ENCODE measurements around the gene STK10.
"Not testable (repeated sequence)": the region's sequence is repeated elsewhere in the genome, so short reads cannot be mapped to it uniquely, and the experiment has no call there.

The STK10 gene

GRCh38 chr5:172188033-172188892, at the start of gene STK10:
STK10 (minus strand) TSS chr5:172188224; CDS start chr5:172188042, 182 bp downstream.
- DNase-seq (ENCODE audit: low read depth in 2 of 2), result peak; percentile 72 to 78

- no peak for DNase-seq (ENCODE audit: low read depth in 2 of 2)
Measured at GRCh38 chr5:172235827-172236736, 48.1 kb upstream of the STK10 start.

DNA sequence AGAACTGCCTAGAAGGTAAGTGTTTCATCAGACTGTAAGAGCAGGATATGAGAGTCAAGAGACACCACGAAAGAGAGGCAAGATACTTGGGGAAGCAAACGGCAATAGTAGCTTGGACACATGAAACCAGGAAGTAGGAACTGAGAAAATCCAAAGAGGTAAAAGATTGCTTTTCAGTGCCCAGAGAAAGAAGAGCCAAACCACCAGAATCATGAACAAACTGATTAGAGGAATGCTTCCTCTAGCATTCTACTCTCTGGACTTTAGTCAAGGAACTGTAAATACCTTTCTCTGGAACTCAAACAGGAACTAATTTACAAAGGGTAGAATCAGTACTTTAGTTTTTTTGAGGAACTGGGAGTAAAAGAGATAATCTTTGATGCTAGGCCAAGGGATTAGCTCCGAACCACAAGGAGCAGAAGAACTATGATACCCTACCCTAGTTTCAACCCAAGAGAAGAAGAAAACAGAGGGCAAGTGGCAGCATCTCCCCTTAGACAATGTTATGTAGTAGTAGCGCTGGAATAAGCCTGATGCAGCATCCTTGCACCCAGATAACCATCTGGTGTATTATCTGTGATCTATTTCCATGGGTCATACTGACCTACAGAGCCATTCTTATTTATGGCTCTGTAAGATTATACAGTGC, 47.2 kb upstream of the STK10 start:
- no peak for DNase-seq (ENCODE audit: low read depth in 2 of 2)

DNA sequence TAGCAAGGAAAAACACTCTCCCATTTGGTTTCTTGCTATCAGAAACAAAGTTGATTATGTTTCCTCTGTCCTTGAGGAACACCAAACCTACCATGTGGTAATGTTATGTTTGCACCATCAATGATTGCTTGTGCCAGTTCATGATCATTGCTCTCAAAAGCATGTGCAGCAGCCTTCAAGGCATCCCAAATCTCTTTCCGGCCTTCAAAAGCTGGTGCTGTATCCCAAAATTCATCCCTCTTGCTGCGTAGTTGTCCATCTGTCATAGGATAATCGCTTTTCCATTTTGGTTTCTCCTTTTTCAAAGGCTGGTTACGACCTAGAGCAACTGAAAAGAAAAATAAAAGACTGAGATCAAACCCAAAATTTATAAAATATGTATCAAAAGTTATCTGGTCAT, 46.0 kb upstream of the STK10 start:
- DNase-seq (ENCODE audit: low read depth in 2 of 2), result no peak

- no peak for DNase-seq (ENCODE audit: low read depth in 2 of 2)
Measured at GRCh38 chr5:172229904-172230303, 41.9 kb upstream of the STK10 start.

- no peak for DNase-seq (ENCODE audit: low read depth in 2 of 2)
Measured at GRCh38 chr5:172224996-172225395, 37.0 kb upstream of the STK10 start.

GRCh38 chr5:172223901-172224873, 36.2 kb upstream of the STK10 start:
- no peak for DNase-seq (ENCODE audit: low read depth in 2 of 2)

DNA sequence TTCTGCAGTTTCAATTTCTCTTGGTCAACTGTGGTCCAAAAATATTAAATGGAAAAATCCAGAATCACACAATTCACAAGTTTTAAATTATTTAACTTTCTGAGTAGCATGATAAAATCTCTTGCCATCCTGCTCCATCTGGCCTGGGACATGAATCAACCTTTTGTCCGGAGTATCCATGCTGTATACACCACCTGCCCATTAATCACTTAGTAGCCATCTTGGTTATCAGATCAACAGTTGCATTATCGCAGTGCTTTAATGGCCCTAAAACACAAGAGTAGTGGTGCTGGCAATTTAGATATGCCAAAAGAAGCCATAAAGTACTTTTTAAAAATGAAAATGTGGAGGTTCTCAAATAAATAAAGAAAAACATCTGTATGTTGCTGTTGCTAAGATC, 31.3 kb upstream of the STK10 start:
- no peak for DNase-seq (ENCODE audit: low read depth in 2 of 2)

DNA sequence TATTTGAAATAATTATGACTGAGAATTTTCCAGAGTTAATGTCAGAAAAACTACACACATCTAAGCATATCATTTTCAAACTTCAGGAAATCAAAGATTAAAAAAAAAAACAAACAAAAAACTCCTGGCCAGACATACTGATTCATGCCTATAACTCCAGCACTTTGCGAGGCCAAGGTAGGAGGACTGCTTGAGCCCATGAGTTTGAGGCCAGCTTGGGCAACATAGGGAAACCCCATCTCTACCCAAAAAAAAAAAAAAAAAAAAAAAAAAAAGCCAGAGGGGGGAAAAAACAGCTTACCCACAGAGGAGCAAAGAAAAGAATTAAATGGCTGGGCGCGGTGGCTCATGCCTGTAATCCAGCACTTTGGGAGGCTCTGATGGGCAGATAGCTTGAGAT, 28.3 kb upstream of the STK10 start:
- no peak for DNase-seq (ENCODE audit: low read depth in 2 of 2)

GRCh38 chr5:172213126-172213525, 25.1 kb upstream of the STK10 start:
- DNase-seq (ENCODE audit: low read depth in 2 of 2), result no peak

DNA sequence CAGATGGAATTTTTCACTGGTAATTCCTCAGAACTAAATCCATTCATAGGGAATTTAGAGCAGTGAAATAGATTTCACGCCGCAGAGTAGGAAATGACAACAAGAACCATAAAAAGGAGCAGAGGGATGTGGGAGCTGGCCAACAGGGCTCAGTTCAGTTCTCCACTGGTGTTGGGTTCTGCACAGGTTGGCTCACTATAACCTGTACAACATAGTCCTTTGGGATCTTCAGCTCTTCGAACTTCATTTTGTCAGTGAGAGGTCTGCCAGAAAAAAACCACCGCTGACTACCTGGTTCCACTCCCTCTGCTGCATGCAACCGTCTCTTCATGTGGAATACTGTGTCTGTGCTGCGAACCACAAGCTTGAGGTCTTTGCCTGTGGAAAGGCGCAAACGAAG, 23.7 kb upstream of the STK10 start:
- DNase-seq (ENCODE audit: low read depth in 2 of 2), result no peak

GRCh38 chr5:172209714-172210113, 21.7 kb upstream of the STK10 start:
- no peak for DNase-seq (ENCODE audit: low read depth in 2 of 2)

DNA sequence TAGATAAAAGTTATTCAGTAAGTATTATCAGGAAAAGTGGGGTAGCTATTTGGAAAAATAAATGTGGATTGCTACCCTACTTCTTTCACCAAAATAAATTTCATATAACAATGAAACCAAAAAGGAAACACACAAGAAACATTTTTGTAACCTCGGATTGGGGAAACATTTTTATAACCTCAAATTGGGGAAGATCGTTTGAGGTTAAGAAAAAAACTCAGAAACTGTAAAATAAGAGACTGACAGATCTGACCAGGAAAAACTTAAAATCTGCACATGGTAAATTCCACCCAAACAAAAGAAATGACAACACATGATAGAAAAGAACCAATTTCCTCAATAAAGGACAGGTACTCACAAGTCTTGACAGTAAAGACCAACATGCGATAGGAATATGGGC, 19.5 kb upstream of the STK10 start:
- DNase-seq (ENCODE audit: low read depth in 2 of 2), result no peak

DNA sequence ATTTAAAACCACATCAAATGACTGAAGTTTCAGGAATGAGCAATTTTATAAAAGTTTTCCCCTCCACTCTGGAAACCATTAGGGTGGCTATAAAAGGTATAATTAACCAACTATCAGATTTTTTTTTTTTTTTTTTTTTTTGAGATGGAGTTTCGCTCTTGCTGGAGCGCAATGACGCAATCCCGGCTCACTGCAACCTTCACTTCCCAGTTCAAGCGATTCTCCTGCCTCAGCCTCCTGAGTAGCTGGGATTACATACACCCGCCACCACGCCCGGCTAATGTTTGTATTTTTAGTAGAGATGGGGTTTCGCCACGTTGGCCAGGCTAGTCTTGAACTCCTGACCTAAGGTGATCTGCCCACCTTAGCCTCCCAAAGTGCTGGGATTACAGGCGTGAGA, 18.0 kb upstream of the STK10 start:
- DNase-seq (ENCODE audit: low read depth in 2 of 2), result not testable (repeated sequence)

DNA sequence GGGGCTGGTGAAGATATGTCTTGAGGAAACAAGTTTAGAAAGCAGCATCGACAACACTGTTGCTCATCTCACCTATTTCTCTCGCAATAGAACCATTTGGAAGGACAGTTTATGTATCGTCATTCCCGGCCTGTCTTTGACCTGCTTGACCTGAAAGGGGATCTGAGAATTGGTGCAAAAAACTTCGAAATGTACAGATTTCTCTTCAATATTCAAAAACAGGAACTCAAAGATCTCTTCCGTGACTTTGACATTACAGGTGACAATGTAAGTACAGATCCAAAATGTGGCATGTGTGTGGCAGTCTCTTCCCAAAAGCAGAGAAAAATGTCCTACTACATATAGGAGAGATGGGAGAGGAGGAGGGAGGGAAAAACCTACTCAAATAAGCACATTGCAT, 12.5 kb upstream of the STK10 start:
- no peak for DNase-seq (ENCODE audit: low read depth in 2 of 2)

DNA sequence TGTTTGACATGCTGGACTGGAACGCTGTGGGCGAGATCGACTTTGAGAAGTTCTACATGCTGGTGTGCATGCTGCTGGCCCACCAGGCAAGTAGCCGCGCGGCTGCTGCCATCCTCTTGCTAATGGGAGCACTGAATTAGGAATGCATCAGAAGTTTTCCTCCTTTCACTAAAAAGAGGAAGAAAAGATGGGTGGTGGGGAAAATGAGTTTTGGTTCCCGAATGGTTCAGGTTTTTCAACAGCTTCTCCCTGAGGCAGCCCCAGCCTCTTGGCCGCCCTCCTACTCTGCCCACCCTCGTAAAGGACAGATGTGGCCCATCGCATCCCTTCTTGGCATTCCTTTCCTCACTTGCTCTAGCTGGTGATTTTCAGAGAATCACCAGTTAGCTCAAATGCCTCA, 11.4 kb upstream of the STK10 start:
- DNase-seq (ENCODE audit: low read depth in 2 of 2), result no peak

GRCh38 chr5:172197775-172198174, 9.8 kb upstream of the STK10 start:
- not testable (repeated sequence) for DNase-seq (ENCODE audit: low read depth in 2 of 2)

DNA sequence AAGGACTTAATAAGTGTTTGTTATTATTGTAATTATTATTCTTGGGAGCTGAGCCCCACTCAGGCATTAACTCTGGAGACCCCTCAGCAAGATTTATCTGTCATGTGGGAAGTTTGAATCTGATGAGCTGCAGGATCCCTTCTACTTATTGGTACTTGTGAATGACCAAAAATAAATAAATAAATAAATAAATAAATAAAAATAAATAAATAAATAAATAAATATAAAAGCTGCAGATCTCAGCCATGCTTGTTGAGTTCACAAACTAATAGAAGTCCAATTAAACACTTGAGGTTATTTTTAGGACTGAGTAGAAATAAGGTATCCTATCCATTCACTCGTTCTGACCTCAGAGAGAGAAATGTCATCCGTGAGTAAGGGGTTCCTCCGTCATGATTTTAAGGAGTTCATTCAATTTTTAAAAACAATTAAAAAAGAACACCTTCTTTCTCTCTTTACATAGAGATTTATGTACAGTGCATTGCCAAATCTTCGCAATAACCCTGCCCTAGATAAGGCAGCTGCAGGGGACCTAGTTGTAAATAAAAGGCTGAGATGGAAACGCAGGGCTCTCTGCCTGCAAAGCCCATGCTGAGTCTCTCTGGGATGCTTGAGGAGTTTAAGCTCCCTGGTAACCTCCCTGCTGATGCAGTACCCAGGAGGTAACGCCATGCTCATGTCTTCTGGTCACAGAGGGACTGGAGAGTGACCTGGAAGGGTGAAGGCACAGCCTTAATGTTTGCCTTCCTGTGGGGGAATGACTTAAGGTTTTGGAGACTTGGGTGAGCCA, 7.2 kb upstream of the STK10 start:
- no peak for DNase-seq (ENCODE audit: low read depth in 2 of 2)

DNA sequence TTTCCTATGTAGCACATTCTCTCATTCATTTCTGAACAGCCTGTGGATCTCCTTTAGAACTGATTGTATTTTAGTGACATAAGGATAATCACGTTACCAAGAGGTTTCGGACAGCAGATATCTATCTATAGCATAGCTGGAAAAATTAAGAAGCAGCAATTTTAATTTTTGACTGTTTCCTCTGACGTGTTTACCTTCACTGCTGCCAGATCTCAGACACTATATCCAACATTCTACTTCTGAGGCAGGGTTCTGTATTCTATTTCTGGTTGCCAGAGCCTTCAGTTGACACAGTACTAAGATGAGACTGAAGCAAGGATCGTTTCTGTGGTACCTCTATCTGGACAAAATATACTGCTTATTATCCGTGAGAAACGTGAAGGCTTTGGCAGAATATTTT, 5.8 kb upstream of the STK10 start, which contains the start of gene EFCAB9:
Gene EFCAB9 (plus strand): TSS at position 301 of the 400 bp plus-strand sequence. CDS start 1 bp downstream, at position 302.
- no peak for DNase-seq (ENCODE audit: low read depth in 2 of 2)

GRCh38 chr5:172189693-172190296, 1.8 kb upstream of the STK10 start:
- no peak for DNase-seq (ENCODE audit: low read depth in 2 of 2)

All from stimulated activated CD8-positive, alpha-beta memory T cell treated with anti-CD3 and anti-CD28 coated beads, Interleukin-7, amount 100 ng/mL, for 1 hour (primary cell).